Vagina (tissue), 2 donors: ENCODE measurements around the gene COASY.

ENCODE experiments used
- CTCF ChIP-seq, 3 experiments: fragments of 450-650 bp in 2 of 3; fragments of 200-600 bp in 1 of 3; sonication (generic) in 1 of 3; IDR thresholded peaks; one replicate each; pipeline ENCODE4 v1.5.1; 2017 to 2019; ENCODE audit warnings: antibody characterized with exemption in 3 of 3, mild to moderate bottlenecking in 2 of 3, moderate library complexity in 2 of 3
- POLR2A ChIP-seq, 2 donors: fragments of 450-650 bp; IDR thresholded peaks; one replicate each; pipeline ENCODE4 v1.6.1; 2017; ENCODE audit warnings: antibody characterized with exemption in 2 of 2, mild to moderate bottlenecking in 2 of 2, moderate library complexity in 2 of 2
- POLR2AphosphoS5 ChIP-seq, 2 donors: sonication (generic); formaldehyde crosslinking; IDR thresholded peaks; one replicate each; pipeline ENCODE4 v1.9.0; 2017; ENCODE audit warnings: antibody characterized with exemption in 2 of 2, mild to moderate bottlenecking in 2 of 2, low read depth in 1 of 2; ENCODE audit not compliant: insufficient read depth in 1 of 2

- TF ChIP-seq CTCF (IDR thresholded peaks at IDR 0.05) (no peak), POLR2A (IDR thresholded peaks at IDR 0.05) (no peak), POLR2AphosphoS5 (IDR thresholded peaks at IDR 0.05; ENCODE audit: insufficient read depth in 1 of 2, low read depth in 1 of 2) (no peak)
These were observed 41.4 kb downstream of the COASY start for GRCh38 chr17:42603318-42603717.
